Hypothalamus (tissue), 51 donors: ENCODE results near the gene KLF13.

ENCODE experiments used
- DNase-seq, 51 donors: peaks; one replicate each; lab custom pipeline; 2025; lab: John Stamatoyannopoulos, UW

KLF13 gene

GRCh38 chr15:31298707-31299172, 27.9 kb upstream of the KLF13 start:
- DNase-seq = no peak

- peak in 47 of 51 donors; percentile 29 to 94 (median 81) for DNase-seq
Observed at GRCh38 chr15:31300208-31300661, 26.4 kb upstream of the KLF13 start.

DNA sequence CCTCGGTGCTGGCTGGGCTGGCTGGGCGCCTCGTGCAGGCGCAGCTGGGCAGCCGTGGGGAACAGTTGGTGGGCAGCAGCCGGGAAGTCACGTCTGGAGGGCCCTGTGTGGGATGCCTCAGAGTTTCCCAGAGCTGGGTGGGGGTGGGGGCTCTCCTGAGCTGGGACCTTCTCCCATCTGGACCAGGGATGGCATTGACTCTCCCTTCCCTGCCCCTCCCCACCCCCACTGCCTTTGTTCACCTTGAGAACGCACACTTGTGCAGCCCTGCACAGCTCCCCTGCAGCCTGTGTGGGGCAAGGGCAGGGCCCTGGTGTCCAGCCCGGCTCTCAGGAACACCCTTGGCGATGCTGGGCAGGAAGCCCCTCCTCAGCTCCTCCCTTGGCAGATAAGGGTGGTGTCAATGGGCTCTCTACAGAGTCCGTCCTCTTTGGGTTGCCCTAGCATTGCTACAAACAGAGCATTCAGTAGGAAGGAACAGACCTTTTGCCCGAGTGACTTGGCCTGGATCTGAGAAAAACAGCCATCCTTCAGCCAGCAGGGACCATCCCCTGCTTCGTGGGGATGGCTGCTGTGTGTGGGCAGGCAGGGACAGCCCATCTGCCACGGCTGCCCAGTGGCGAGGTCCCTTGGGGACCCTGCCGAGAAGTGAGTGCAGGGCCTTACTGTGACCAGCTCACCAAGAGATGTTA, 25.5 kb upstream of the KLF13 start:
- DNase-seq = no peak

DNA sequence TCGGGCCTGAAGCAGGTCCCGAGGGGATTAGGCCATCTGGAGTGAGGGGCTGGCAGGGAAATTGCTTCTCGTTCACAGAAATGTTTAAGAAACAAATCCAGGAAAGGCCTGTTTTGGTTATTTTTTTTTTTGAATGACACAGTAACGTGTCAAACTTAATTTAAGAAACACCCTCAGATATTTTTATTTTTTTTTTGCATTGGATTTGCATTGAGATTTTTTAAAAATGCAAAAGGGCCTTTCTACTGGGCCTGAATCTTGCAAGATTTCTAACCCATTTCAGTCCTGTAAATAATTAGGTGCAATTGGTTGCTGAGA, 25.0 kb upstream of the KLF13 start:
- no peak for DNase-seq

DNA sequence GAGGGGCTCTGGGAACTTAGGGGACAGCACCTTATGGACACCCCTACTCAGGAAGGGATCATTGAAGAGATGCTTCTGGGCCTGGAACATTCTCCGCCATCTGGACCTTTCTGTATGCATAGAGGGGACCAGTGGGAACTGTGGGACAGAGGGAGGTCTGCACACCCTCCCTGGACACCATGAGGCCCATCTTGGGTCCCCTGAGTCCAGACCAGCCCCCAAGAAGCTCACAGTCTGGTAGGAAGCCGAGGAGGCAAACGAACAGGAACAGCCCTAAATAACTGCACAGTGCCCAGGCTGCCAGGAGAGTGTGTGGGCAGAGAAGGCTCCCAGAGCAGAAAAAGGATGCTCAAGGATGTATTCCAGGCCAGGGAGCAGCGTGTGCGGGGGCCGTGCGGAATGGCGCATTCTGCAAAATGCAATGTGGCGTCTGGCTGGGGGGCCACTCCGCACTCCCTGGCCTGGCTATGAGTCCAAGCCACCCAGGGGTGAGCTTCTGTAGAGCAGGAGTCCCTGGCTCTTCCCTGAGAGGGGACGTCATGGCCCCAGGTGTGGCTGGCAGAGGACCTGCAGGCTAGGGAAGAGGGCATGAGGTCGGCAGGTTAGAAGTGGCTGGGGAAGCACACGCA, 24.5 kb upstream of the KLF13 start:
- no peak for DNase-seq

DNA sequence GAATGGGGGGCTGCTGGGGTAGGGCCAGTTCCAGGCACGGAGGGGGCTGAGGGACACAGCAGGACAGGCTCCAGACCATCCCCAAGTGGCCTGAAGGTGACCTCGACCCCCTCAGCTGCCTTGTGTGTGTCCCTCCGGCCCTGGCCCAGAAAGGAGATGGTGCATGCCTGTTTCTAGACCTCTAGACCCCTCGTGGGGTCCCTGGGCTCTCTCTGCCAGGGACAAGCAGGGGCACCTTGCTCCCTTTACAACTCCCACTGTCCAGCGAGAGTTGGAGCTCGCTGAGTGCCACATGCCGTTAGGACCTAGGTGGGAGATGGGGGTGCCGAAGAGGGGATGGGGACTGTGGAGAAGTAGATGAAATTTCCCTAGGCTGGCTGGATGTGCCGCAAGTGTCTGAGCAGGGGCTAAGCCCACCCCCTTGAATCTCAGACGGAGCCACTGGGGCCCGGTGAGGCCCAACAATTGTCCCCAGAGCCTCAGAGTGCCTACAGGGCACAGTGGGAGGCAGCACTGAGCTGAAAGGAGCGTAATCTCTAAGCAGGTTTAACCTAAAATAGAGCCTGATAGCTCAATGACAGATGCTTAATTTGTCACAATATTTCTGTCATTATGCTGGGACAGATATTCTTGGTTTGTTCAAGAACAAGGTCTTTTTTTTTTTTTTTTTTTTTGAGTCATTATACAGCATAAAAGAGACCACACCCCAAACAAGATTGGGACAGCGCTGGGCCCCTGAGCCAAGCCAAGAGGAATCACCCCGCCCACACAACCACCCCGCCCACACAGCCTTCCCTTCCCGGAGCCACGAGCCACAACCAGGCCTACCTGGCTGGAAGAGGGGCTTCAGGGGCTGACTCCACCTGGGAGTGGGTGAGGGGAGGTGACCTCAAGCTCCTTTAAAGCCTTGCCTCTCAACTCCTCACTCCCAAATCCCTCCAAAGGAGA, 23.6 kb upstream of the KLF13 start:
- no peak for DNase-seq

- no peak for DNase-seq
Observed at GRCh38 chr15:31303726-31304648, 22.6 kb upstream of the KLF13 start.

- peak in 6 of 51 donors; percentile 29 to 47 (median 39) for DNase-seq
Observed at GRCh38 chr15:31304751-31305365, 21.8 kb upstream of the KLF13 start.

DNA sequence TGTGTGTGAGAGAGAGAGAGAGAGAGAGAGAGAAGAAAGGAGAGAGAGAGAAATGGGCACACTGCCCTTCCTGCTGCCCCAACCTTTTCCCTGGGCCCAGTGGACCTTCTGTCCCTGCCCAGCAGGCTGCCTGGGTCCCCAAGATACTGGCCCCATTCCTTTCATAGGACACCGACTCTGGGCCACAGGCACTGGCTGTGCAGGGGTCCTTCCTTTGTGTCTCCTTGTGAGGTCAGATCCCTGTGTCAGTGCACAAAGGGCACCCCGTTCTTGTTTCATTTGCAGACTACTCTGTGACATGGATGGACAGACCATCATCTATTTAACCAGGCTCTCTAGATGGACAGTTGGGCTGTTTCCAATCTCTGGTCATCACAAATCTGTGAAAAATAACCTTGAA, 21.3 kb upstream of the KLF13 start:
- no peak for DNase-seq

- no peak for DNase-seq
Observed at GRCh38 chr15:31305796-31306425, 20.7 kb upstream of the KLF13 start.

- DNase-seq = peak in 47 of 51 donors; percentile 50 to 97 (median 86)
Observed at GRCh38 chr15:31306426-31307269, 20.0 kb upstream of the KLF13 start.

- no peak for DNase-seq
Observed at GRCh38 chr15:31307270-31308184, 19.1 kb upstream of the KLF13 start.

DNA sequence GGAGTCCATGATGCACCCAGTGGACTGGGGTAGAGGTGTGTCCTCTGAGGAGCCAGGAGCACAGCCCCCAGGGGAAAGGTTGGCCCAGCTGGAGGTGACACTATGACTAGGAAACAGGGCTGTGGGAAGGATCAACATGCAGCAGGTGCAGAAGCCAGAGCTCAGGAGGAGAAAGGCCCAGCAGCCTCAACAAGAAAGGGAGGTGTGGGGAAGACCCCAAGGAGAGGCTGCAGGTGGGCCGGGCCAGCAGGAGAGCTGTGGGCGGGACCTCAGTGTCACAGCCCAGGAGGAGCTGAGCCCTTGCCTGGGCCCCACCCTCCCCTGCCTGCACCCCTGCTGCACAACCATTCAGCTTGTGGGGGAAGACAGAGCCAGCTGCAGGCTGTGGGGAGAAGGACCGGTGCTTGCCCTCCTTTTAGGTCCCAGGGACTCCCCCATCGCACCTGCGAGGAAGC, 18.4 kb upstream of the KLF13 start:
- DNase-seq = no peak

DNA sequence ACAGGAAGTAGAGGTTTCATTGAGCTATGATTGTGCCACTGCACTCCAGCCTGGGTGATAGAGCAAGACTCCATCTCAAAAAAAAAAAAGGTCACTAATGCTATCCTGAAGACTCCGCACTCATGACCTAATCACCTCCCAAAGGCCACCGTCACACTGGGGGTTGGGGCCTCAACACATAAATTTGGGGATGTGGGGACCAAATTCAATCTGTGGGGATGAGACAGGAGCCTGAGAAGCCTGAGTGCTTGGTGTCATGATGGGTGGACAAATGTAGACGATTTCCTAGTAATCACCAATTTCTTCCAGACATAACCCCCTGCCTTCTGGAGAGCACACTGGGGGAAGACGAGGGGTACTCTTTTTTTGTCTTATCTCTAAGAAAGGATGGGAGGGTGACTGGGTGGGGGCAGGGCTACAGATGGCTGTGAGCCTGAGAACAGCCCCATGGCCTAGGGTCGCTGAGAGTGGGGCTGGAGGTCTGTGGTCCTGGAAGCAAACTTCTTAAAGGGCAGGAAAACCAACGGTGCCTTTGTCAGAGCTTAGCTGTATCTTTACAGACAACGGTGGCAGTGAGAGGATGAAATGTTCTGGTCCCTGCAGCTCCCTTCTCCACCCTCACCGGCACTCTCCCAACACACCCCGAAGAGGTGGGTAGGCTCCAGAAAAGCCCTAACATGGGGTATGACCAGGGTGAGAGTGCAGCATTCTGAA, 16.6 kb upstream of the KLF13 start:
- DNase-seq = no peak

DNA sequence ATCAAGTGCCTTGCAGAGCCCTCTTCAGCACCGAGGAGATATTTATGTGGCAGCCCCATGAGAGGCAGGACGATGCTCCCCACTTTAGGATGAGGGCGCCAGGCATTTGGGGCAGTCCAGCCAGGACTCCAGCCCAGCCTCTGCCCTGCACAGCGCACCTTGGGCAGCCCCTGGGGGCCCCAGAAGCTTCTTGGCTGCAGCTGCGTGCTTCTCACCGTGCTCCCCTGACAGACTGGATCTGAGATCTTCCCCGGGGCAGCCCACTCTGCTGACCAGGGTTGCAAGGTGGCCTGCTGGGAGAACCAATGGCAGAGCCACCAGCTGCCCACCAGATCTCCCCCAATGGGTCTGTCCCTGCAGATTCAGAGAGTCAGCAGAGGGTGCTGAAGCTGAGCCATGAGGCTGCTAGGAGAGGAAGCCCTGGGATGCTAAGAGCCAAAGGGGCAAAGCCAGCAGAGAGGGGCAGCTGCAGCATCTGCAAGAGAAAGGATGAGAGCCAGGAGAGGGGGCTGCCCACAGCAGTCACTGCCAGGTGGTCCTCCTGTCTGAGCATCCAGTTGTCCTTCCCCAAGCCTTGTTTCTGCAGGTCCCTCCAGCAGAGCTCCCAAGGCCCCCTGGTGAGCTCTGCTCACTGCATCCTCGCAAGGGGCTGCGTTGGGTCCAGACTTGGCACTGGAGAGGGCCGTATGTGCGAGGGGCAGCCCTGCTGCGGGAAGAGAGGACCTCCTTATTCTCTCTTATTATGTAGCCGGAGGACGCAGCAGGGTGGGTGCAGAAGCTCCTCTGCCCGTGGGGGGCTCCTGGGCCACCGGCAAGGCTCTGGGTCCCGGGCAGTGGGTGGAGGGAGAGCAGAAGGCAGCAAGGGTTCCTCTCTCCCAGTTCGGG, 14.7 kb upstream of the KLF13 start:
- DNase-seq = no peak
